NCI-H2227 (cell line): Measurements from ENCODE around the gene PI4K2A.
A peak's percentile ranks its signal among the peaks of the same experiment; 100 is the strongest.

Experiments used
- DNase-seq: peaks from one replicate; lab custom pipeline; 2025; ENCODE audit not compliant: unreplicated experiment; lab: John Stamatoyannopoulos, UW

PI4K2A gene

GRCh38 chr10:97640174-97640867 is at the start of gene PI4K2A:
Gene PI4K2A, plus strand, starts transcription at chr10:97640671. Its CDS starts 72 bp downstream, at chr10:97640743.
- DNase-seq: peak; percentile 98

GRCh38 chr10:97590748-97591495 is 49.5 kb upstream of the PI4K2A start:
- DNase-seq: no peak

GRCh38 chr10:97593421-97593820 is 47.0 kb upstream of the PI4K2A start:
- DNase-seq: no peak

GRCh38 chr10:97596101-97597082 is 44.1 kb upstream of the PI4K2A start:
- DNase-seq: no peak

- no peak for DNase-seq
Measured at GRCh38 chr10:97597778-97598177, 42.7 kb upstream of the PI4K2A start.

GRCh38 chr10:97598407-97599271 is 41.8 kb upstream of the PI4K2A start:
- no peak for DNase-seq

GRCh38 chr10:97599272-97599619 is 41.2 kb upstream of the PI4K2A start:
- DNase-seq: no peak

GRCh38 chr10:97600616-97601015 is 39.9 kb upstream of the PI4K2A start:
- no peak for DNase-seq

- DNase-seq: no peak
Measured at GRCh38 chr10:97601268-97602215, 38.9 kb upstream of the PI4K2A start.

GRCh38 chr10:97607095-97607636 is 33.3 kb upstream of the PI4K2A start:
- no peak for DNase-seq

GRCh38 chr10:97608991-97609561 is 31.4 kb upstream of the PI4K2A start:
- DNase-seq: no peak

- DNase-seq: no peak
Measured at GRCh38 chr10:97611473-97611872, 29.0 kb upstream of the PI4K2A start.

GRCh38 chr10:97612386-97612785 is 28.1 kb upstream of the PI4K2A start:
- peak; percentile 48 for DNase-seq

- DNase-seq: no peak
Measured at GRCh38 chr10:97618285-97618684, 22.2 kb upstream of the PI4K2A start.

GRCh38 chr10:97618733-97619132 is 21.7 kb upstream of the PI4K2A start:
- no peak for DNase-seq

GRCh38 chr10:97623277-97623676 is 17.2 kb upstream of the PI4K2A start:
- DNase-seq: no peak

- DNase-seq: no peak
Measured at GRCh38 chr10:97627731-97628130, 12.7 kb upstream of the PI4K2A start.

GRCh38 chr10:97628228-97628627 is 12.2 kb upstream of the PI4K2A start:
- DNase-seq: no peak

- DNase-seq: no peak
Measured at GRCh38 chr10:97629289-97629688, 11.2 kb upstream of the PI4K2A start.
